ENCODE data around the gene GFRA4.

The GFRA4 gene

DNA sequence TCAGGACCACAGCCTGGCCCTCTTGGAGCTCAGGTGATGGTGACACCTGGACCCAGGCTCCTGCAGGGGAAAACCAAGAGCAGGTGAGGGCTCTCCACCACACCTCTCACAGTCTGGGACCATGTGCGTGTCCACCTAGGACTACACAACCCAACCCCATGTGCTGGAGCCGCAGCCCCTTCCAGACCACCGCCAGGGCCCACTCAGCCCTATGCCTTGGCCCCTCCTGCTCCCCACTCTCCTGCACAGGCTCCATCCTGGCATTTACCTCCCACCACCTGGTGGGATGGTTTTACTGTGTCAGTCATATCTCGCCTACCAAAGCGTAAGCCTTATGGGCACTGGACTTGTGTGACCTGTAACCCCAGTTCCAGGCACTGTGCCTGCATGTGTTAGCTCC is 31.7 kb upstream of the GFRA4 start:
- DNase-seq (ENCODE audit: extremely low read depth in 1 of 2, low read depth in 1 of 2): no peak

DNA sequence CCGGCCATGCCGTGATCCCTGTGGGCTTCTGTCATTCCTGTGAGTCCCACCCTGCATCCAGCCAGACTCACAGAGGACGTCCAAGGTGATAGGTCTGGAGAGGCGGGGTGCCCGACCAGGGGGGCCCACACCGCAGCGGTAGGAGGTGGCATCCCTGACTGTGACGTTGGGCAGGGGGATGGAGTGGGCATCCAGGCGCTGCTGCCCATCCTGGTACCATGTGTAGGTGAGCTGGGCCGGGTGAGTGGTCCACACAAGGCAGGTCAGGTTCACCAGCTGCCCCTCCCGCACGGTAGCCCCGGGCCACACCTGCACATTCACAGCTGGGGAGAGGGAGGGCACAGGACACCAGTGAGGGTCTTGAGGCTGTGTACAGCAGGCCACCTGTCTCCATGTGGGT is 30.2 kb upstream of the GFRA4 start:
- DNase-seq (ENCODE audit: extremely low read depth in 1 of 2, low read depth in 1 of 2): no peak

DNA sequence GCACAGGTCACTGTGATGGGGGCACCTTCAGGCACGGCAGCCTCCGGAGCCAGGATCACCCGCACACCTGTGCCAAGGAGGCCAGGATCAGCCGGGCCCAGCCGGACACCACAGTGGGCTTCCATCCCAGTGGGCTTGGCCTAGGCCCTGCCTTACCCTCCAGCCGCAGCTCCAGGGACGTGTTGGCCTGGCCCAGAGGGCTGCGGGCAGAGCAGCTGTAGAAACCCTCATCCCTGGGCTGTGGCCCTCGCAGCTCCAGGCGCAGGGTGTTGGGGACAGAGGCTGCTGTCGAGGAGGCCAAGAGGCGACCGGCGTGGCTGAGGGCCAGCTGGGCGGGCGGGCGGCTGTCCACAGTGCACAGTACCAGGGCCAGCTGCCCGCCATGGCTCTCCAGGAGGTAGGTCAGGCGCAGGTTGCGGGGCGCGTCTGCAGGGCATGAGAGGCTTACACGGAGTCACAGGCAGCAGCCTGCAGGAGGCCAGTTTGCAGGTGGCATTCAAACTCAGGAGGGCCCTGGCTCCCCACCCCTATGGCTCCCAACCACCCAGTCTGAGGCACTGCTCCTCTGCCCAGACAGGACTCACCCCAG is 29.6 kb upstream of the GFRA4 start:
- DNase-seq (ENCODE audit: extremely low read depth in 1 of 2, low read depth in 1 of 2): no peak

DNA sequence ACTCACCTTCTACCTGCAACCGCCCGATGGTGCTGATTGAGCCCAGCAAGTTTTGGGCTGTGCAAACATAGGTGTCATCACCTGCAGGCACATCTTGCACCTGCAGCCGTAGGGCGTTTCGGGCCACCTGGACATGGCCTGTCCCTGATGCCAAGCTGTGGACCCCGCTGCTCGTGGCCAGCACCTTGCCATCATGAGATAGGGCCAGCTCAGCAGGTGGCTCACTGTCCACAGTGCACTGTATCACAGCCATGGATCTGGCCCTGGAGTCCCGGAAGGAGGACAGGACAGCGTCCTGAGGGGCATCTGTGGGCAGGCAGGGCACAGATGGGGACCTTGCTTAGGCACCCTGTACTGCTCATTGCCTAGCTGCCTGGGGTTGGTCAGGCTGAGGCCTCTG is 28.7 kb upstream of the GFRA4 start:
- DNase-seq (ENCODE audit: extremely low read depth in 1 of 2, low read depth in 1 of 2): no peak

DNA sequence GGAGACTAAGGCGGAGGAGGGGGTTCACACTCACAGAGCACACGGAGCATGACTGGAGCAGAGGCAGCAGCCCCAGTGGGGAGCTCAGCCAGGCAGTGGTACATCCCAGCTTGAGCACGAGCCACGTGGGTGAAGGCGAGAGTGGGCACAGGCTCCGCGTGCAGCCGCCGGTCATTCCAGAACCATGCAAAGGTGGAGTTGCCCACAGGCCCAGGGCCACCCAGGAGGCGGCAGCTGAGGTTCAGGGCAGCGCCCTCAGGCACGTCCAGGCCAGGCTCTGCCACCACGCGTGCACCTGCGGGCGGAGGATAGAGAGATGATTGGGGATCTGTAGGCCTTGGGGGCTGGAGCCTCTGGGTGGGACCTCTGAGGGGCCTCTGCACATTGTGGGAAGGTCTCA is 28.1 kb upstream of the GFRA4 start:
- DNase-seq (ENCODE audit: extremely low read depth in 1 of 2, low read depth in 1 of 2): no peak

DNA sequence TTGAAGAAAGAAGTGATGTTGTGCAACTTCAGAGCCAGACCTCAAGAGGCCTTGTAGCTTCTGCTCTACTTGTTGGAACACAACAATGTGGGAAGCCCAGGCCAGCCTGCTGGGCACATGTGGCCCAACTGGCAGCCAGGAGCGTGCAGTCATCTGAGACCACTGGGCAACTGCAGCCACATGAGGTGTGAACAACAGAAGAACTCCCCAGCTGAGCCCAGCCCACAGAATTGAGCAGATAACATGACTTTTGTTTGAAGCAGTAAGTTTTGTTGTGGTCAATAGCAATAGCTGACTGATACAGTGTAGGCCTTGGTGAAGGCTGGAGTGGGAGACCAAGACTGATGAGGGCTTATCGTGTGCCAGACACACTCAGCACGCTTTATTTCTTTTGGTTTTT is 27.2 kb upstream of the GFRA4 start:
- no peak for DNase-seq (ENCODE audit: extremely low read depth in 1 of 2, low read depth in 1 of 2)

DNA sequence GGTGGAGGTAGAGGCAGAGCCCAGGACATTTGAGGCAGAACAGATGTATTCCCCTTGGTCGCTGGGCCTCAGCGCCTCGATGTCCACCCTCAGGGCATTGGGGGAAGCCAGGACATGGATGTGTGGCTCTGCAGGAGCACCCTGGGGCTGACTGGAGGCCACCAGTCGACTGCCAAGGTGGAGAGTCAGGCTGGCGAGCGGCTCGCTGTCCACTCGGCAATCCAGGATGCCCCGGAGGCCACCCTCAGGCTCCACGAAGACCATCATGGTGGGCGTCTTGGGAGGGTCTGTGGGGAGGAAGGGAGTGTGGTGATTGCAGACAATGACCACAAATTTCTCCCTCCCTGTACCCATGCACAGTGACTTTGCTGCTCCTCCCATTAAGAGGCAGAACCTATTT is 26.8 kb upstream of the GFRA4 start:
- no peak for DNase-seq (ENCODE audit: extremely low read depth in 1 of 2, low read depth in 1 of 2)

DNA sequence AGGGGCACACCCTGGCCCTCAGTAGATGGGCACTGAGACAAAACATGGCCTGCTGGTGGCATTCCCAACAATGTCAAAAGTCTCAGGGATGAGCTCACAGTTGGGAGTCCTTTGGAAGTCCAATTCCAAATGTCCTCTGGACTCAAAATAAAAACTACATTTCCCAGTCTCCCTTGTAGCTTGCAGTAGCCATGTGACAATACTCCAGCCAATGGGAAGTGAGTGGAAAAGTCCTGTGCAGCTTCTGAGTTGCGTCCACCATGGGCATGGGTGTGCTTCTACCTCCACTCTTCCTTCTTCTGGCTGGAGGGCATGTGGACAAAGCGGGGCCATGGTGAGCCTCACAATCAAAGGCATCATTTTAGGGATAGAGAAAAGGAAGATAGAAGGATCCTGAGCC is 24.5 kb upstream of the GFRA4 start:
- DNase-seq (ENCODE audit: extremely low read depth in 1 of 2, low read depth in 1 of 2): no peak

DNA sequence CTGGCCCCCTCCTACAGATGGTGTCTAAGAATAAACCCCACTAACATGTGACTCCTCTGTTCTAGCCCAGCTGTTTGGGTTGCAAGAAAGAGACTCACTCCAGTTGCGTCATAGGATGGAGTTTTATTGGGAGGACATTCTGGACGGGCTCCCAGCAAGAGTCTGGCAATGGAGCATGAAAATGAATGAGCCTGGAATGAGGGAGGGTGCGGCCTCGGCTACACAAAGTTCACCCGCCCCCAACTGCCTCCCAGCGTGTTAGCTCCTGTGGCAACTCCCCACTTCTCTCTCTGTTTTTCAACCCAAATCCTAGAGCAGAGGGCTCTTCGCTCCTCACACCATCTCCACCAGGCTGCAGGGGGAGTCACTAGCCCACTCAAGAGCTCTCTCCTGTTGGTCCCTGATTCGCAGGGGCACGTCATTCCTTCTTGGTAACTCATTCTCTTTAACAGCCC is 23.7 kb upstream of the GFRA4 start:
- no peak for DNase-seq (ENCODE audit: extremely low read depth in 1 of 2, low read depth in 1 of 2)

DNA sequence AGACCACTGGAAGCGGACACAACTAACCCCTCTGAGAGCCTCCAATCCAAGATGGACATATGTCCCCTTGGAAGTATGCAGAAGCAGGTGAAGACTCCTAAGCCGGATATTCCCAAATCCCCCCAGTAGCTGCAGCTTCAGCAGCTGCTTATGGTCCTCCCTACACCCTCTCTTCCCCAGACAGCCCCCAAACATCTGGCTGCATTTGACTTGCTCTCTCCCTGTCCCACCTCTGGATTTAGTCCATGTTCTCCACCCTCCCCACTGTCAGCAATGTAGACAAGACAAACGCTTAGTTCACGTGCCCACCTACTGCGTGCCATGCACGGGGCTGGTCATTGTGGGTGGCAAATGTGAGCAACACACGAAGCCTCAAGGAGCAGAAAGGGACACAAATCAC is 23.2 kb upstream of the GFRA4 start:
- no peak for DNase-seq (ENCODE audit: extremely low read depth in 1 of 2, low read depth in 1 of 2)

DNA sequence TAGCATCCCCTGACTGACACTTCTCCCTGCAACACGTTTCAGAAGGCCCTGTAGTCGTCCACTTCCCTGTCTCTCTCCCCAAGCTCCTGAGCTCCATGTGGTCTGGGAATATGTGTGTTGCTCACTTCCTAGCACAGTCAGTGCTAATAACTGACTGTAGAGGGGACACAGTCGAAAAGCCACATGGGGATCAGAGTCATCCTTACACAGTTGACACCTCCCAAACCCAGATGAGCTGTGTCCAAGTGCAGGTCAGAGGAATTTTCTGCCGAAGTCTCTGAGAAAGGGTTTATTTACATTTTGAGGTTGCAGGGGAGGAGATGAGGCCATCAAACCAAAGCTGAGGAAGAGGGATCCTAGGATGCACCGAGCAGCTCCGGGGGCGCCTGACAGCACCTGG is 22.1 kb upstream of the GFRA4 start:
- no peak for DNase-seq (ENCODE audit: extremely low read depth in 1 of 2, low read depth in 1 of 2)

DNA sequence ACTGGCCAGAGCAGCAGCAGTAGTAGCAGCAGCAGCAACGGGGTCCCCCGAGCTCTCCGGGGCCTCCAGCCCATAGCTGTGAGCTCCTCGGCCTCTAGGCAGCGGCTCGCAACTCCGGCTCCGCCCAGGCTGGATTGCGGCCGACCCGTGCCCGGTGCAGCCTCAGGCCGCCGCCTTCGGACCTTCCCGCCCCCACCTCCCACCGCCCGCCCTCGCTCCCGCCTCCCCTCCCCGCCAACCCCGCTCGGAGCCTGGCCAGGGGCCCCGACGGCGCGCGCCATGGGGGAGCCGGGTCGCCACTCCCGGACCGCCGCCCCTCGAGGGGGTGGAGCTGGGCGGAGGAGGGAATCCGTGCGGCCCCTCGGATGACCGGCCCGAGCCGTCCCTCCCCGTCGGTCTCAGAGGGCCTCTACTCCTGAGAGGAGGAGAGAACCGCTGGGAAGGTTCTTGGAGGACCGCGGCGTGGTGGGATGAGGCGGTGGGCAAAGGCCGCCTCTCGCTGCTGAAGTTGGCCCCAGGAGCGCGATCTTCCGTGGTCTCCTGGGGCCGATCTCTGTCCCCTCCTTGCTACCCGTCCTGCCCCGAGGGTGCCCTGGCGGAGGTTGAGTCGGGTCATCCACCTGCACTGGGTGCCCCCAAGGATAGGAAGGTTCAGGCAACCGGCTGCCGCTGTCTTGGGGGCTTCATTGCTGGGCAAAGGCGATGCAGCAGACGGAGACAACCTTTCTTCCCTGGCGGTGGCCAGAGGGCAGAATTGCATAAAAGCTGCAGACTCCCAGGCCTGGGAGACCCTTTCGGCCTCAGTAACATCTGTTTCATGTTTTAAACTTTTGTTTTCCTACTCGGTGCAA is 19.0 kb upstream of the GFRA4 start, which contains the start of gene ADAM33:
TSS of gene ADAM33 (minus strand) at position 80 of the 851 bp plus-strand sequence. CDS start at position 74, 6 bp downstream.
- no peak for DNase-seq (ENCODE audit: extremely low read depth in 1 of 2, low read depth in 1 of 2)

DNA sequence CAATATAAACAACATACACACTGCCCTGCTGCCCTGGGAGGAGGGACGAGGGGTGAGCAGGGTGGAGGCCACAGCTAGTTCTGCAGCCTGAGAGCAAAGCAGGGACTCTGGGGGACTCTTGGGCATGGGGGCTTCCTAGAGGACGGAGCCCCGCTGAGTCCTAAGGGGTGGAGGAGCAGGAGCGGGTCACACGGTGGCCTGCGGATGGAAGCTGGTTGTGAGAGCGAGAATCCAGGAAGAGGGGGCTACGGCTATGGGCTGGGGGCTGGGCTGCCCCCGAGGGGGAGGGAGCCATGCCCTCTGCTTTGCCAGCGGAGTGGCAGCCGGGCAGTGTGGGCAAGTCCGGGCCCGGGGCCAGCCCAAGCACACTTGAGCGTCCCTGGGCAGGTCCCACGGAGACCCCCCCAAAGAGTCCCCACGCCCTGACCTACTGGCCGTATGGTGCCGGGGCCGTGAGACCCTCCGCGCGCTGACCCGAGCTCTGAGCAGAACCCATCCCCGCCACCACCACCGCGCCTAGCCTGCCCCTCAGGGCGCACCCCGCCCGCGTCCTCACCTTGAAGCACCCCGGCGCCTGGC is 18.2 kb upstream of the GFRA4 start:
- no peak for DNase-seq (ENCODE audit: extremely low read depth in 1 of 2, low read depth in 1 of 2)

DNA sequence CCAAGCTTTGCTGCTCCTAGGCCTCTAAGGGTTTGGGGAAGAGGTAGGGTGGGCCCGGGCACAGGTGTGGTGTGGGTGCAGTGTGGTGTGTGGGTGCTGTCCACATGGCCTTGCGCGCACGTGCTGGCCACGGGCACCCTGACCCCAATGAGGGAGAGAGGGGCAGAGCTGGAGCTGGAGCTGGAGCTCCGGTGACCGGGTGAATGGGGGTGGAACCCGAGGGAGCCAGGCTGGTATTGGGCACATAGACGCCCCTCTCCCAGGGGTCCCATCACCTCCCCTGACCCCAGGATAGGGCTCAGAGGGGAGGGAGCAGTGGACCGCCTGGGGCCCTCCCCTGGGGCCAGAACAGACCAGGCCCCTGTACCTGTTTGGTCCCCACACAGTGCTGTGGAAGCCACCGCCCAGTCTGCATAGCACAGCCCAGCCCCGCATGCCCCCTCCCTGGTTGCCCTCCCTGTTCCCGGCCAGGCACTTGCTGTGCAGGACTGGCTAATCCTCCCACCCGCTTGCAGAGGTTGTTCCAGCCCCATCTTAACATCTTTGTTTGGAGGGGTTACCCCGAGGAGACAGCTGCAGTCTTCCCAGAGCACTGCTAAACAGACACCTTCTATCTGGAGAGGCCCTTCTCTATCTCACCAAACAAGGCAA is 17.6 kb upstream of the GFRA4 start:
- DNase-seq (ENCODE audit: extremely low read depth in 1 of 2, low read depth in 1 of 2): no peak

DNA sequence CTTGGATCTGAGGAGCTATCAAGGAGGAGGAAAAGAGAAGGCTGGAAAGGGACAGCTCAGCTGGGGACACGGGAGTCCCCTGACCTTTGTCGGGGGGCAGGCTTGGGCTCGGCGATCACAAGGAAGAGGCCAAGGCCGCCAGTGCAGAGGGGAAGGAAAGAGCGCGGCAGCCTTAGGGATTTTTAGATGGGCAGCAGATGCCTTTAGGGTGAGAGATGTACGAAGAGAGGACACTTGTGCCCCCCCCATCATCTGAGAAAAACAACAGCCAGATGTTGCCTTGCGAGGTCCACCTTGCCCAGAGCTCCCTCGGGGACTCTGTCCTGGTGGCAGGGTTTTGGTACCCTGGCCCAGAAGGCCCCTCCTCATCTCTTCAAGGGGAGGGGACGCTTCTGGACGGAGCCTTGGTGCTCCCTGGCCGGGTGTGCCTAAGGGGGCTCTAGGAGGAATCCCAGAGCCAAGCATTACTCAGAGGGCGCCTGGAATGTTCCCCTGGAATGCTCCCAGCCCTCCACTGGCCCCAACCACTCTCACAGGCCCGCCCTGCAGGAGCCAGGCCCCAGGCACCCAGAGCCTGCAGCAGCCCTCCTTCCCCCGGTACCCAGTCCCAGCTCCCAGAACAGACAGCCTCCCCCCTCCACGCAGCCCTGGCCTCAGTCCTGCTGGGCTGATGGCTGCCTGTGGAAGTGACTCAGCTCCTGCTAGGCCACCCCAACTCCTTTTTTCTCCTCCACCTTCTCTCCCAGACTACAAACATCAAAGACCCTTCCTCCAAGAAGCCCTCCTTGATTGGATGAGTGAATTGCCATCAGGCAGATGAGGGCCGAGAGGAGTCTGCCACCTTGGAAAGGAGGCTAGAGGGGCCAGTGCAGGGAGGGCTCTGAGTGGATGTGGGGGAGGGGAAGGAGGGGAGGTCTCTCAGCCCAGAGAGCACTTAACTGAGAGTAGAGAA is 16.8 kb upstream of the GFRA4 start:
- DNase-seq (ENCODE audit: extremely low read depth in 1 of 2, low read depth in 1 of 2): no peak

DNA sequence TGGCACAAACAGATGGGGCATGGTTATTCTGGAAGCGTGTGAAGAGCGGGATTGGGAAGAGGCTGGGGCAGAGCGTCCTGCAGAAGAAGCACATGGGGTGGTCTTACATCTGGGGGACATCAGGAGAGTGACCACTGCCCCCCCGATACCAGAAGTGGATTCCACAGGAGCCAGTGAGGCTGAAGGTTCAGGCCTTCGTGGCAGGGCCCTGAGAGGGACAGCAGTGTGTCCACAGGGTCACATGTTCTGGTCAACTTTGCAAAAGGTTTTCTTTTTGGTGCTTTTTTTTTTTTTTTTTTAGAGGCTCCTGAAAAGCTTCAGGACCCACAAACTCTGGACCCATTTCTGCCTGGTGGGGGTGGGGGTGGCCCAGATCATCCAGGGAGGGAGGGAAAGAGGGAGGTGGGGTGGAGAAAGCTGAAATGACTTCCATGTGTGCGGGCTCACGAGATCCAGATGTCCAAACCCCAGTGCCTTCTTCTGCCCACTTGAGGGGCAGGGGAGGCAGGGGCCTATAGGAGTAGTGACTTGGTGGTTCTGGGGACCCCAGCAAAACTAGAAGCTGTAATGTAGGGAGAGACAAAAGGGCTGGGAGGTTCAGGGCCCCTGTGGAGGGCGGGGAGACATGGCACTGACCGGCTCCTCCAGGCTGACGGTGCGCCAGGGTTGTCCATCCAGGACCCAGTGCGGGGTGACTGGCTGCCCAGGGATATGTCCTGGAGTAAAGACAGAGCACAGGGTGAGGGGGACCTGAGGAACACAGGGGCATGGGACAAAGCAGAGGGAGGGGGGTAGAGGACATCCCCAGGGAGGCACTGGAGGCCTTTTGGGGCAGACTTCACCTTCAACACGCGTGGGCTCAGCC is 15.9 kb upstream of the GFRA4 start:
- no peak for DNase-seq (ENCODE audit: extremely low read depth in 1 of 2, low read depth in 1 of 2)

DNA sequence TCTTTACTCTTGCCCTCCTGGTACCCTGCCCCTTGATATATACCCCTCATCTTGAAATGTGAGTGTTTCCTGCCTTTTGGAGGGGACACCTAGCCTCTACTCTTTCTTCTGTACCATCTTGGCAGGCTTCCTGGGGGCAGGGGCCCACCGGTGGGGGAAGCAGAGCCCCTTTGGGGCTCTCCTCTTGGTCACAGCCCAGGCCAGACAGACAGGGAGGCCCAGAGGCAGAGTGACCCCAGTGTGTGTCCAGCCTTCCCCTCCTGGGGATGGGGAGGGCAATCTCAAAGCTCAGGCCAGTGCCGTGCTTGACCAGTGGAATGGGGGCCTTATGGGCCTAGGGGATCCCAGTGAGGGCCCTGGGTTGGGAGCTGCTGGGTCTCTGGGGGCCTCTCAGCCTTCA is 15.0 kb upstream of the GFRA4 start:
- DNase-seq (ENCODE audit: extremely low read depth in 1 of 2, low read depth in 1 of 2): no peak

DNA sequence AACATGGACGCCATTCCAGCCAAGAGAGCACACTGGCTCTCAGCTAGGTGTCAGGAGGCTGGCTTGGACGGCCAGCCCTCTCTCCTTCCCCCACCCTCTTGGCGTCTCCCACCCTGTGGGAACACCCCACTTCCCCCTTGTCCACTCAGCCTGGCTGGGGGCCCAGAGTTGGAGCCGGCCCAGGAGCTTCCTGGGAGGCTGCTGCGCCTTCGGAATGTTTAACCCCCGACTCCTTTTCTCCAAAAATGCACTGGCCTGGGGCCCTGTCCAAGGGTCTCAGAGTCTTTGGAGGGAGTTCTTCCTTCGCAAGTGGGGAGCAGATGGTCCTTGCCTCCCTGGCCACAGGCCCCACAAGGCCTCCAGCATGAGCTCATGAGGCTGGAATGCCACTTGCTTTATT is 14.5 kb upstream of the GFRA4 start:
- DNase-seq (ENCODE audit: extremely low read depth in 1 of 2, low read depth in 1 of 2): no peak
